GM10847 (cell line): ENCODE data around the gene CHAF1B.

Experiments
- POLR2A ChIP-seq: IDR thresholded peaks from 2 replicates; pipeline ENCODE4 v1.6.1; 2011; ENCODE audit not compliant: insufficient read length; ENCODE audit errors: extremely low read depth

The CHAF1B gene

DNA sequence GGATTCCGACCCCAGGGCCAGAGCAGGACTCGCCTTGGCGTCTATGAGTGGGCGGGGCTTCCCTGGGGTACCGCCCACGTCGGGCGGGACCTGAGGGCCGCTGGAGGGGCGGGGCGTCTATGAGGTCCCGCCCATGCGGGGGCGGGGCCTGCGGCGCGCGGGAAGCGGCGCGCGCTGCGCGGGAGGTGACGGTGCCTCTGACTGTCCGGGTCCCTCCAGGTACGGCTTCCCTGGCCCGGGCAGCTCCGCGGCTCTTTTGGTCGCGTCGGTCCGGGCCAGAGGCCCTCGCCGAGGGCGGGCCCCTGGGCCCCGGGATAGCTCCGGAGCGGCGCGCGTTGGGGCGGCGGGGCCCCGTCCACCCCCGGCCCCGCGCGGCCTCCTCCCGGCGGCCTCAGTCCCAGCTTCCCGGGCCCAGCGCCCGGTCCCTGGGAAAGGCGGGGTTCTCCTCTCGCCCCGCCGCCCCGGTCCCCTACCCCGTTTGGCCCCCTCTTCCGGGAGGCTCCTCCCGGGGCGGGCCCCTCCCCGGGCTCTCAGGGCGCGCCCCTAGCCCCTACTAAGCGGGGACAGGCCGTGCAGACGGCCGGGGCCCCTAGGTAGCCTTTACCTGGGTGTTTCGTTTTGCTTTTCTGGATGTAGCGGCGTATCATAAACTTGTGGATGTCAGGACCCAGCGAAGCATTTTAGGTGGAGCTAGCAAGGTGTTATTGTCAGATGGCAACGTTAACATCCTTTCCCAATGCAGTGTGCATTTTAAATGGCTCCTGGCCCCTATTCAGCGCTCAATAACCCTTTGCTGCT lies at the start of gene CHAF1B:
TSS of gene CHAF1B (plus strand) at position 160 of the 798 bp plus-strand sequence. CDS start 745 bp downstream, outside the sequence.
- TF ChIP-seq POLR2A: peak; percentile 54

DNA sequence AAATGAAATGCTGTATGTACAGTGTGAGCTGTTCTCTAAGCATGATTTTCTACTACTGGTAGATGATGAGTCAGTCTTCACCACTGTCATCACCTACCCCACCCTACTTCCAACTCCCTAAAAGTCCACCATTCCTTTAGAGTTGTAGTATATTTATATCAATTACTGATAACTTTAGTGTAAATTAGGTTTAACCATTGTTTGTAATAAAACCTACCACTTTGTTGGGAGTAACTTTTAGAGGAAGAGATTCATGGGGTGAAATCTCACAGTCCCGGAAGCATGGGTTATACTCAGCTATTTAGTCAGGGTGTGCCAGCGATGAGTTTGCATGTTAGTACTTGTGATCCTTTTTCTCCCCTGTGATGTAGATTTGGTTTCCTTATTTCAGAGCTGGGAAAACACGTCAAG lies 48.1 kb upstream of the CHAF1B start:
- TF ChIP-seq POLR2A: no peak

DNA sequence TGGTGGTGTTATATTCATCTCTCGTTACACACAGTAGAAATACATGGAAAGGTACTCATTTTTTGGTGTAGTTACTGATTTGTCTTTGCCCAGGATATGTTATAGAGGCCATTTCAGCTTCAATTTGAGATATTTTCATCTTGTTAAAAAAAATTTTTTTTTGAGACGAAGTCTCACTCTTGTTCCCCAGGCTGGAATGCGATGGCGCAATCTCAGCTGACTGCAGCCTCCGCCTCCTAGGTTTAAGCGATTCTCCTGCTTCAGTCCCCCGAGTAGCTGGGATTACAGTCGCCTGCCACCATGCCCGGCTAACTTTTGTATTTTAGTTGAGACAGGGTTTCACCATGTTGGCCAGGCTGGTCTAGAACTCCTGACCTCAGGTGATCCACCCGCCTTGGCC lies 46.2 kb upstream of the CHAF1B start:
- no peak for TF ChIP-seq POLR2A

DNA sequence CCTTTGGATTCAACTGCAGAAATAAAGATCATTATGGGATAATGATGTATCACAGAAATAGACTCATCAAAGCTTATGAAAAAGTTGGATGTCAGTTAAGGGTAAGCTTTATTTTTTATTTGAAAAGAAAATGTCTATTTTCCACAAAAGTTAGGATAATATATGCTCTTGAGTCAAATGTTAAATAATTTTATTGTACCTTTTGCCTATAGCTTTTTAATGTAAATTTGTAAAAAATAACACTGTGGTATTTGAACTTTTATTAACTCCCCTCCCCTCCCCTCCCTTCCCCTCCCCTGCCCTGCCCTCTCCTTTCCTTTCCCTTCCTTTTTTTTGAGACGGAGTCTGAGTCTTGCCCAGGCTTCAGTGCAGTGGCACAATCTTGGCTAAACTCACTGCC lies 40.3 kb upstream of the CHAF1B start:
- no peak for TF ChIP-seq POLR2A

DNA sequence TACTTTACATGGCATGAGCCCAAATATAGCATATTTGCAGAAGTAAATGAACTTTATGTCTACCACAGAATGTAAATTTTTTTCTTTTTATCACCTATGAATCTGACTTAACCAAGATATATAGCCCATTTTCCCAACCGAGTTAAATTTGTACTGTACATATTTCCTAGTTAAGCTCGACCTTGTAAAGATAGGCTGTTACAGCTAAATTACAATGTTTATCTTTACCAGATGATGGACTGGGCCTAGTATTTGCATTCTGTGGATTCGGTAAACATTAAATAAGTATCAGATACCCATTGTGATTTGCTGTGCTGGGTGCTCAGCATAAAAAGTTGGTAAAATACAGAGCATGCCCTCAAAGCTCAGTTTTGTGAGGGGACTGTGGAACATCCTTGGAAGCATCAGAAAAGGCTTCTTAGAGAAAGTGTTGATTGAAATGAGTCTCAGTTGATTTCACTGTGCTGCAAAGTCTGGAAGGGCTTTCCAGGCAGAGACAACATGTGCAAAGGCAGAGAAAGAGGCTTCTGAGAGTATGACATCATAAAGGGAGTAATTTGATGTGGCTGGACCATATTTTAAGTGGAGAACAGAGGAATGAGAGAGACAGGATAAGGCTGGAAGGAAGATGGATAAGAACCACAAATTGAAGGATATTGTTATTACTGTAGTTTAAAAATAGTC lies 37.8 kb upstream of the CHAF1B start:
- no peak for TF ChIP-seq POLR2A

DNA sequence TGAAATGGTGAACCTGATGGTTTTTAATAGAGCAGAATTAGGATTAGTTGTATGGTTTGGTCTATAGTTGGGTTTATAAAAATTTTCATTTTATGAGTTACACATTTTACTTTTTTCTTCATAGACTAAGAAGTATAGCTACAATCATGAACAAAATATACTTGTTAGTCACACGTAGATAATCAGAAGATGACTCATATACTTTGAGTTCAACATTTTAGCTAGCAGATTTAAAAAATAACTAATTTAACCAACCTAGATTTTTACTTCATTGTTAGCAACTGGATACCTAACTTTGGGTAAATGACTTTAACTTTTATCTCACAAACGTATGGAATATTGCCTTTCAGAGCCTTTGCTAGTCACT lies 37.2 kb upstream of the CHAF1B start:
- no peak for TF ChIP-seq POLR2A

DNA sequence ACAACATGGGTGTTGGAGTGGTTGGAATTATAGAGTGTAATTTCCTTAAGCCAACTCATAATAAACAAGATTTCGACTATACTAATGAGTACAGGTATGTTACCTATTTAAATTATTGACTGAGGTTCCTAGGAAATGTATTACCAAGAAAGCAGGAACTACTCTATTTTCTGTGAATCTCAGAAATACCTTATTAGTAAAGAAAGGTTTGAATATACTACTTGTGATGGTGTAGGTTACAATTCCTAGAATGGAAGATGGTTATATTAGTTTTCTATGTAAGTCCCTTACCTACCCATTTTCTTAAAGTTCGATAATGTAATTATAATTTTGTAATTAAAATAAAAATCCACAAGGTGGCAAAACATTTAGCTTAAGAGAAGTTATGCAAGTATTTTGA lies 35.9 kb upstream of the CHAF1B start:
- TF ChIP-seq POLR2A: no peak

DNA sequence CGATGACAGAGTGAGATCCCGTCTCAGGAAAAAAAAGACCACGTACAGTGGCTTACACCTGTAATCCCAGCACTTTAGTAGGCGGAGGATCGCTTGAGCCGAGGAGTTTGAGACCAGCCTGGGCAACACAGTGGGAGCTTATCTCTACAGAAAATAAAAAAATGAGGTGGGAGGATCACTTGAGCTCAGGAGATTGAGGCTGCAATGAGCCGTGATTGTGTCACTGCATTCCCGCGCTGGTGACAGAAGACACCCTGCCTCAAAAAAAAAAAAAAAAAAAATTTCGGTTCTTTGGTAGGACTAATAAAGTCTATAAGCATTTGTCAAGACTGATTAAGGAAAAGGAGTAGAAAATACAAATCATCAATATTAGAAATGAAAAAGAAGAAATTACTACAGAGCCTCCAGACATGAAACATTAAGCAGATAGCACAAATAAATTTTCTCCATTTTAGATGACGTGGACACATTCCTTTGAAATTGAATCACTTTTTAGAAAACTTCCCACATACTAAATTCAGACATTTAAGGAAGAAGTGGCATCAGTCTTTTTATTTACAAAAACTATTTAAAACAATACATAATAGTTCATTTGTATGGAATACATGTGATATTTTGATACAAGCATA lies 34.8 kb upstream of the CHAF1B start:
- no peak for TF ChIP-seq POLR2A

DNA sequence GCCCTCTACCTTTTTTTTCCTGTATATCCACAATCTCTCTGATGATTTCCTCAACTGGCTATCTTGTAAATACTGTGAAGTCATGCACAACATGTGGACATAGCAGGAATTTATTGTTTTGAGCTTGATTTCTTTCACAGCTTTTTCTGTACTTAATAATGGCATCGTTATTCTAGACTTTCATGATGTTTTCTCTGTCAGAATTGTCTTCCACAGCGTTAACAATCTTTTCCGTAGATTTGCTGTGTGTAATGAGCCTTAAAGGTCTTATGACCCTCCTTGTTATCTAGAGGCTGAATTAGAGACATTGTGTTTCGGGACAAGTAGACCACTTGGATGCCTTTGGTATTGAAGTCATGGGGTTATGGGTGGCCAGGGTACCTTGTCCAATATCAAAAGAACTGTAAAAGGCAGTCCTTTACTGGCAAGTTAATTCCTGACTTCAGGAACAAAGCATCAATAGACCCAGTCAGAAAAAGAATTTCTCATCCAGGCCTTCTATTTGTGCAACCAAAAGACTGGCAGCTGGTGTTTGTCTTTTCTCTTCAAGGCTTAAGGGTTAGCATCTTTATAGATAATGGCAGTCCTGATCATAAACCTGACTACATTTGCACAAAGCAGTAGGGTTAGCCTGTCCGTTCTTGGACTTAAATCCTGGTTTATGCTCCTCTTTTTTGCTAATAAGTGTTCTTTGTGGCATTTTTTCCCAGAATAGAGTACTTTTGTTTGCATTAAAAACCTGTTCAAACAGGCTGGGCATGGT lies 30.1 kb upstream of the CHAF1B start:
- no peak for TF ChIP-seq POLR2A

DNA sequence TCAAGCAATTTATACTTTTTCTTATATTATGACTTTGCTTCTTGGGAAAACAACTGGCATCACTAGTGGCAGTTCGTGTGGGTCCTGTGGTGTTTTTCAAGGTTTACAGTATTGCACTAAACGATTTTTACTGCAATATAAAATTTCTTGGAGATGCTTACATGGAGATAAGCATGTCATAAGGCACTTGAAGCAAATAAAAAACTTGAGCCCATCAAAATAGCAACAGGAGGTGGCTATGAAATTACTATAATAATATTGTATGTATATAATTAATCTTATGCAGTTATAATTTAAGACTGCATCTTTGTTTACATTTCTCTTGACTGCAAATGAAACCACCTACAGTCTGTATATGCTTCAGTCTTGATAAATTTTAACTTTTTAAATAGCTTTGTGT lies 29.3 kb upstream of the CHAF1B start:
- TF ChIP-seq POLR2A: no peak

DNA sequence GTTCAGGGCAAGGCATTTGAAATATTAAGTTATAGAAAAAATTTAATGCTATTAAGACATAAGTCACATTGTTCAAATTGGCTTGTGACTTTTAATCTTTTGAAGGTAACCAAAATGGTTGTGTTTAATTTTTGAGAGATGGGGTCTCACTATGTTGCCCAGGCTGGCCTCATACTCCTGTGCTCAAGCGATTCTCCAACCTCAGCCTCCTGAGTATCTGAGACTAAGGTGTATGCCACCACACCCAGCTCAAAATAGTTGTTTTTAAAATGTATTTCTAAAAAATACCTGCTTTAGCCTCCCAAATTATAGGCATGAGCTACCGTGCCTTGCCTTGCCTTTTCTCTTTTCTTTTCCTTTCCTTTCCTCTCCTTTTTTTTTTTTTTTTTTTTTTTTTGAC lies 26.0 kb upstream of the CHAF1B start:
- no peak for TF ChIP-seq POLR2A

DNA sequence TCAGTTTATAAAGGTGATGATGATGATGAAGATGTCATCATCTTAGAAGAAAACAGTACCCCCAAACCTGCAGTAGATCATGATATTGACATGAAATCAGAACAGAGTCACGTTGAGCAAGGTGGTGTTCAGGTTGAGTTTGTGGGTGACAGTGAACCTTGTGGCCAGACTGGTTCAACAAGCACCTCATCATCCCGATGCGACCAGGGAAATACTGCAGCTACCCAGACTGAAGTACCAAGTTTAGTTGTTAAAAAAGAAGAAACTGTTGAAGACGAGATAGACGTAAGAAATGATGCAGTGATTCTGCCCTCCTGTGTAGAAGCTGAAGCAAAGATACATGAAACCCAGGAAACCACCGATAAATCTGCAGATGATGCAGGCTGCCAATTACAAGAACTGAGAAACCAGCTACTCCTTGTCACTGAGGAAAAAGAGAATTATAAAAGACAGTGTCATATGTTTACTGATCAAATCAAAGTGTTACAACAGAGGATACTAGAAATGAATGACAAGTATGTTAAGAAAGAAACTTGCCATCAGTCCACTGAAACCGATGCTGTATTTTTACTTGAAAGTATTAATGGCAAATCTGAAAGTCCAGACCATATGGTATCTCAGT lies 16.0 kb upstream of the CHAF1B start:
- no peak for TF ChIP-seq POLR2A

DNA sequence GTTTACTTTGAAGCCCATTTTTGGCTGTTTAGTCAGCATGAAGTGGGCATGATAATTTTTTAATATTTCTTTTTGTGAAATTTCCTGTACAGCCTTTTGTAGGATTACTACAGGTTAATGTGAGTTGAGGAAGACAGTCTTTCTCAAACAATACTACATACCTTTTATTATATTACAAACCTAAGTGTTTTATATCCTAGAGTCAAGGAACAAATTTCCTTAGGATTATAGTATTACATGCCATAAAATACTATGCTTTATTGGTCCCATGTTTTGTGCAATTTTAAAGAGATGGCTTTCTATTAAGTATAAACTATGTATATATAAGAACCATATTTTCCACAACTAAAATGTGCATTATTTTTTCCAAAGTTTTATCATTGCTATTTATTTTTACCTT lies 9.2 kb upstream of the CHAF1B start:
- no peak for TF ChIP-seq POLR2A

DNA sequence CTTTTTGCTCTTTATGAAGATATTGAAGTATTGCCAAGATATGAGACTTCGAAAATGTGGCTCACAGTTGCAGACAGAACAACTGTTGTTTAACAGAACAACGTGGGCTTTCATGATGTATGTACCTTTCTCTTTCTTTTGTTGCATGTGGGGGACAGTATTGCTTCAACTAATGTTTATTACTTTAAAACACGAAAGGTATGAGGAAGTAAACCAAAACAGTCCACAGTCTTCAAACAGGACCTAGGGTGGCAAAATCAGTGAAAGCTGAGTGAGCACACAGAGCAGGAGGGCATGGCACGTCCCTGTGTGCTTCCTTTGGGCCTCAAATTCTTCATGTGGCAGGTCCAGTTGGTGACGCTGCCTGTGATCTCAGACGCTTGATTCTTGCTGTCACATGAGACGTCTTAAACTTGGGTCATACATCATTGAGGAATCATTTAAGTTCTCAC lies 7.8 kb upstream of the CHAF1B start:
- no peak for TF ChIP-seq POLR2A

DNA sequence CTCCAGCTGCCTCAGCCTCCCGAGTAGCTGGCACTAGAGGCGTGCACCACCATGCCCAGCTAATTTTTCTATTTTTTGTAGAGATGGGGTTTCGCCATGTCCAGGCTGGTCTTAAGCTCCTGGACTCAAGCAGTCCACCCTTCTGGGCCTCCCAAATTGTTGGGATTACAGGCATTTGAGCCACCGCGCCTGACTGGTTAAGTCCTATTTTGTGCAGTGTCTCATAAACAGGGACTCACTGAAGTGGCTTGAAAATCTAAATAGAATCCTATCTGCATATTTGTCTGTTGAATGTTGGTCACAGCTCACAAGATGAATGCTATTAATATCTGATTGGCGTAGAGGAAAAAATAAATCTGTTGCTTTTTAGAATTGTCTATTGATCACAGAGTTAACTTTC lies 5.9 kb upstream of the CHAF1B start:
- TF ChIP-seq POLR2A: no peak
